Adrenal gland (tissue), 12 donors: ENCODE results near the gene NR5A2. TPM values are rescaled to one million over a fixed set of nuclear protein-coding genes. Genes with fewer than 3 reads are reported as not detected.

ENCODE experiments used
- DNase-seq, 7 donors: peaks; one replicate each; pipeline ENCODE4 v3.0.0-alpha.2; 2019 to 2020
- H3K27ac ChIP-seq, 5 donors: fragments of 200-600 bp; sonication (generic) in 4 of 5; 1 replicate in 3 of 5; 2 replicates in 2 of 5; pipeline versions ENCODE4 v1.5.1 to v1.8.0; 2016 to 2020; ENCODE audit warnings: mild to moderate bottlenecking in 1 of 5
- H3K27me3 ChIP-seq: fragments of 200-600 bp; 2 replicates; pipeline ENCODE4 v1.8.0; 2021
- H3K36me3 ChIP-seq, 2 donors: fragments of 200-600 bp; replicated peaks in 1 of 2; 1 replicate in 1 of 2; 2 replicates in 1 of 2; pipeline versions ENCODE4 v1.5.1 to v1.8.0; 2018 to 2022
- H3K4me1 ChIP-seq, 2 donors: fragments of 200-600 bp; replicated peaks in 1 of 2; 1 replicate in 1 of 2; 2 replicates in 1 of 2; pipeline versions ENCODE4 v1.5.1 to v1.8.0; 2018 to 2021
- H3K4me3 ChIP-seq, 4 donors: fragments of 200-600 bp; sonication (generic) in 3 of 4; one replicate each; pipeline ENCODE4 v1.5.1; 2016 to 2018
- H3K9me3 ChIP-seq, 3 donors: fragments of 200-600 bp; sonication (generic) in 1 of 3; replicated peaks in 1 of 3; 1 replicate in 2 of 3; 2 replicates in 1 of 3; pipeline versions ENCODE4 v1.5.1 to v1.8.0; 2016 to 2021
- CTCF ChIP-seq, 6 experiments: fragments of 450-650 bp in 4 of 6; fragments of 200-600 bp in 2 of 6; sonication (generic) in 1 of 6; IDR thresholded peaks; 1 replicate in 5 of 6; 2 replicates in 1 of 6; pipeline versions ENCODE4 v1.5.1 to v1.8.0; 2016 to 2021; ENCODE audit warnings: antibody characterized with exemption in 6 of 6, mild to moderate bottlenecking in 2 of 6, moderate library complexity in 1 of 6
- POLR2A ChIP-seq, 2 donors: fragments of 450-650 bp; IDR thresholded peaks; one replicate each; pipeline ENCODE4 v1.6.1; 2017; ENCODE audit warnings: antibody characterized with exemption in 2 of 2, mild to moderate bottlenecking in 2 of 2, moderate library complexity in 1 of 2
- WGBS, 4 donors: extraction: QIAGEN DNeasy Blood & Tissue Kit in 2 of 4; methylation state at CpG; one replicate each; pipeline versions ENCODE4 v1.1.5 to v1.1.7; 2013 to 2017; 5-methylcytosine and 5-hydroxymethylcytosine counted together
- intact Hi-C, 2 donors: fragments of 100-400 bp; cut with DNase I; formaldehyde crosslinking; loops; one replicate each; pipeline versions ENCODE4 v1.14.1 to v1.15.0; 2022 to 2023
- polyA plus RNA-seq, 3 donors: library from polyadenylated mRNA; stranded (reverse); fragments of 200-250 nt in 2 of 3; fragments of 350-450 nt in 1 of 3; fragmentation: Illumina TruSeq in 1 of 3; extraction: RNeasy Lipid Tissue Mini Kit (QIAGEN cat#74804) in 1 of 3; gene quantifications; one replicate each; pipeline ENCODE4 v1.2.3, GENCODE V29; 2013 to 2014
- total RNA-seq, 9 donors: library from RNA; depleted of rRNA in 4 of 9; stranded (reverse); fragments of >200 nt in 4 of 9; fragments of 120-200 nt in 1 of 9; fragmentation: NEBNext Ultra II Directional in 1 of 9; extraction: Animal tissue kit (Norgen Biotek cat#: 25700) in 1 of 9; gene quantifications; one replicate each; pipeline versions ENCODE4 v1.1.0 to v1.2.4, GENCODE V29; 2013 to 2023
- donor health status: healthy with polysubstance abuse.
- donor health status: Bipolar disorder and iron deficiency.
- donor health status: DM: yes; HTN: yes; CAD: no.
- donor health status: DM: no; HTN: no; CAD: no.
- donor health status: DM: no; HTN: no; CAD: no.
- donor health status: DM: yes; HTN: yes; CAD: no.

The NR5A2 gene
- total and polyA plus RNA-seq, 12 donors: 0.40 to 17.3 (median 0.94) TPM

- peaks cover 7% of the 10 kb centered on the region for H3K27me3 ChIP-seq
- DNase-seq: no peak
- no peaks in the 10 kb centered on the region for H3K9me3 ChIP-seq
- H3K36me3 ChIP-seq: no peaks in the 10 kb centered on the region
- intact Hi-C loops: no loop called here
- 79 to 89% (median 84%) methylated on average over 4 of the region's 4 CpGs for WGBS, 4 donors
- no peak overlapping the region for H3K4me3 ChIP-seq
- no peaks in the 10 kb centered on the region for H3K4me1 ChIP-seq
- no peak for TF ChIP-seq POLR2A (IDR thresholded peaks at IDR 0.05)
- no peak for TF ChIP-seq CTCF (IDR thresholded peaks at IDR 0.05)
- no peak overlapping the region for H3K27ac ChIP-seq
These were observed 24.1 kb downstream of the NR5A2 start for GRCh38 chr1:200051620-200052019.

- intact Hi-C loops: no loop called here
- TF ChIP-seq POLR2A (IDR thresholded peaks at IDR 0.05) (no peak), CTCF (IDR thresholded peaks at IDR 0.05) (no peak)
- Histone ChIP-seq H3K36me3 (no peaks in the 10 kb centered on the region), H3K9me3 (no peaks in the 10 kb centered on the region), H3K27me3 (peaks cover 7% of the 10 kb centered on the region), H3K4me3 (no peak overlapping the region), H3K4me1 (no peaks in the 10 kb centered on the region), H3K27ac (no peak overlapping the region)
- no peak for DNase-seq
- WGBS, 4 donors: 44 to 61% (median 51%) methylated on average over 2 of the region's 2 CpGs
These were observed 25.6 kb downstream of the NR5A2 start for GRCh38 chr1:200053091-200053490.

GRCh38 chr1:200053646-200054045, 26.1 kb downstream of the NR5A2 start:
- H3K9me3 ChIP-seq: no peaks in the 10 kb centered on the region
- intact Hi-C loops: no loop called here
- no peak for DNase-seq
- no peaks in the 10 kb centered on the region for H3K4me1 ChIP-seq
- 54 to 61% (median 56%) methylated on average over 8 of the region's 8 CpGs for WGBS, 4 donors
- H3K36me3 ChIP-seq: no peaks in the 10 kb centered on the region
- H3K27ac ChIP-seq: no peak overlapping the region
- H3K27me3 ChIP-seq: peaks cover 7% of the 10 kb centered on the region
- no peak overlapping the region for H3K4me3 ChIP-seq
- TF ChIP-seq CTCF (IDR thresholded peaks at IDR 0.05): no peak
- no peak for TF ChIP-seq POLR2A (IDR thresholded peaks at IDR 0.05)

- intact Hi-C loops: no loop called here
- no peaks in the 10 kb centered on the region for H3K36me3 ChIP-seq
- no peak overlapping the region for H3K4me3 ChIP-seq
- DNase-seq: no peak
- TF ChIP-seq CTCF (IDR thresholded peaks at IDR 0.05): no peak
- no peak for TF ChIP-seq POLR2A (IDR thresholded peaks at IDR 0.05)
- no peaks in the 10 kb centered on the region for H3K4me1 ChIP-seq
- H3K9me3 ChIP-seq: no peaks in the 10 kb centered on the region
- H3K27ac ChIP-seq: no peak overlapping the region
- WGBS, 4 donors: 80 to 94% (median 90%) methylated on average over 15 of the region's 15 CpGs
- H3K27me3 ChIP-seq: peaks cover 16% of the 10 kb centered on the region
These were observed 30.8 kb downstream of the NR5A2 start for GRCh38 chr1:200058341-200058740.
